Neural cell (in vitro differentiated cells): Measurements from ENCODE around the gene PALD1. TPM values are rescaled to one million over a fixed set of nuclear protein-coding genes. Genes with fewer than 3 reads are reported as not detected.

ENCODE experiments used
- H2AFZ ChIP-seq: fragments of 200-600, 300-800 bp; sonication (generic), shearing (Covaris generic); 2 replicates; pipeline ENCODE4 v1.6.0; 2014; ENCODE audit warnings: low read depth, mild to moderate bottlenecking, antibody characterized with exemption, low read length, moderate library complexity
- H3F3A ChIP-seq: fragments of 200-600 bp; shearing (Covaris generic); 2 replicates; pipeline ENCODE4 v1.6.1; 2016; ENCODE audit warnings: mild to moderate bottlenecking, moderate library complexity, mixed read lengths, antibody characterized with exemption, low read length; ENCODE audit not compliant: insufficient read depth, poor library complexity, severe bottlenecking
- H3K27ac ChIP-seq: fragments of 200-600, 300-800 bp; sonication (generic), shearing (Covaris generic); 2 replicates; pipeline ENCODE4 v1.5.1; 2014; ENCODE audit warnings: mild to moderate bottlenecking, low read length, moderate library complexity
- H3K27me3 ChIP-seq: fragments of 300-800, 200-600 bp; sonication (generic), shearing (Covaris generic); 2 replicates; pipeline ENCODE4 v1.6.0; 2014; ENCODE audit warnings: mild to moderate bottlenecking, low read depth, low read length, moderate library complexity; ENCODE audit not compliant: insufficient read depth
- H3K36me3 ChIP-seq: fragments of 300-800, 200-600 bp; sonication (generic), shearing (Covaris generic); 2 replicates; pipeline ENCODE4 v1.5.1; 2014; ENCODE audit warnings: mild to moderate bottlenecking, antibody characterized with exemption, low read length, moderate library complexity; ENCODE audit not compliant: insufficient read depth
- H3K4me2 ChIP-seq: fragments of 300-800, 200-600 bp; sonication (generic), shearing (Covaris generic); 2 replicates; pipeline ENCODE4 v1.6.0; 2014; ENCODE audit warnings: mild to moderate bottlenecking, low read length
- H3K4me3 ChIP-seq: fragments of 300-800, 200-600 bp; sonication (generic), shearing (Covaris generic); 2 replicates; pipeline ENCODE4 v1.5.1; 2014; ENCODE audit warnings: mild to moderate bottlenecking, low read length, moderate library complexity
- H3K79me2 ChIP-seq: fragments of 200-600 bp; shearing (Covaris generic); replicated peaks from 2 replicates; pipeline ENCODE4 v1.6.0; 2014; ENCODE audit warnings: mild to moderate bottlenecking, low read length, moderate library complexity; ENCODE audit not compliant: insufficient read depth
- H3K9ac ChIP-seq: fragments of 300-800, 200-600 bp; sonication (generic), shearing (Covaris generic); 2 replicates; pipeline ENCODE4 v1.6.1; 2016; ENCODE audit warnings: mild to moderate bottlenecking, low read length, mixed read lengths
- H3K9me2 ChIP-seq: fragments of 200-600 bp; shearing (Covaris generic); 2 replicates; pipeline ENCODE4 v1.6.1; 2016; ENCODE audit warnings: mild to moderate bottlenecking, low read length, mixed read lengths; ENCODE audit not compliant: insufficient read depth
- H3K9me3 ChIP-seq: fragments of 200-600, 300-800 bp; sonication (generic), shearing (Covaris generic); 2 replicates; pipeline ENCODE4 v1.6.1; 2016; ENCODE audit warnings: mild to moderate bottlenecking, mixed run types, low read length, moderate library complexity, mixed read lengths
- H4K20me1 ChIP-seq: fragments of 200-600 bp; shearing (Covaris generic); 2 replicates; pipeline ENCODE4 v1.6.1; 2016; ENCODE audit warnings: mild to moderate bottlenecking, mixed run types; ENCODE audit not compliant: insufficient read depth
- EP300 ChIP-seq: fragments of 450-650 bp; conservative IDR thresholded peaks from 2 replicates; pipeline ENCODE4 v1.6.1; 2014; ENCODE audit warnings: antibody characterized with exemption, mild to moderate bottlenecking, moderate library complexity; ENCODE audit not compliant: poor library complexity, severe bottlenecking
- EZH2 ChIP-seq: fragments of 200-600, 300-800 bp; shearing (Covaris generic), sonication (generic); IDR thresholded peaks from 2 replicates; pipeline ENCODE4 v1.6.1; 2014; ENCODE audit warnings: antibody characterized with exemption, low read length, borderline replicate concordance, mild to moderate bottlenecking; ENCODE audit not compliant: insufficient read depth, poor library complexity, severe bottlenecking
- MXI1 ChIP-seq: fragments of 450-650 bp; conservative IDR thresholded peaks from 2 replicates; pipeline ENCODE4 v1.6.1; 2014; ENCODE audit warnings: antibody characterized with exemption, mild to moderate bottlenecking; ENCODE audit not compliant: poor library complexity, severe bottlenecking
- POLR2AphosphoS5 ChIP-seq: IDR thresholded peaks from 2 replicates; pipeline ENCODE4 v1.6.1; 2012
- RAD21 ChIP-seq: fragments of 450-650 bp; conservative IDR thresholded peaks from 2 replicates; pipeline ENCODE4 v1.6.1; 2014; ENCODE audit warnings: antibody characterized with exemption, mild to moderate bottlenecking, moderate library complexity
- SMC3 ChIP-seq: fragments of 450-650 bp; conservative IDR thresholded peaks from 2 replicates; pipeline ENCODE4 v1.6.1; 2014; ENCODE audit warnings: antibody characterized with exemption, mild to moderate bottlenecking, moderate library complexity; ENCODE audit not compliant: poor library complexity
- TAF1 ChIP-seq: IDR thresholded peaks from 2 replicates; pipeline ENCODE4 v1.6.1; 2012; ENCODE audit warnings: low read depth
- polyA plus RNA-seq: library from polyadenylated mRNA; depleted of rRNA; stranded (reverse); fragments of >200 nt; gene quantifications from 2 replicates; pipeline ENCODE4 v1.2.3, GENCODE V29; 2014
- TF ChIP-seq, protein P1 (sequence below): IDR thresholded peaks from 2 replicates; pipeline ENCODE4 v1.6.1; 2012; ENCODE audit warnings: borderline replicate concordance
- TF ChIP-seq, protein P2 (sequence below): fragments of 450-650 bp; IDR thresholded peaks from 2 replicates; pipeline ENCODE4 v1.5.1; 2014; ENCODE audit warnings: antibody characterized with exemption, mild to moderate bottlenecking, moderate library complexity; ENCODE audit not compliant: poor library complexity, severe bottlenecking

The PALD1 gene
- polyA plus RNA-seq, 1 donor from 2014 or later: 1.1 TPM

- no peaks in the 10 kb centered on the region for H4K20me1 ChIP-seq
- TF ChIP-seq, protein P1, sequence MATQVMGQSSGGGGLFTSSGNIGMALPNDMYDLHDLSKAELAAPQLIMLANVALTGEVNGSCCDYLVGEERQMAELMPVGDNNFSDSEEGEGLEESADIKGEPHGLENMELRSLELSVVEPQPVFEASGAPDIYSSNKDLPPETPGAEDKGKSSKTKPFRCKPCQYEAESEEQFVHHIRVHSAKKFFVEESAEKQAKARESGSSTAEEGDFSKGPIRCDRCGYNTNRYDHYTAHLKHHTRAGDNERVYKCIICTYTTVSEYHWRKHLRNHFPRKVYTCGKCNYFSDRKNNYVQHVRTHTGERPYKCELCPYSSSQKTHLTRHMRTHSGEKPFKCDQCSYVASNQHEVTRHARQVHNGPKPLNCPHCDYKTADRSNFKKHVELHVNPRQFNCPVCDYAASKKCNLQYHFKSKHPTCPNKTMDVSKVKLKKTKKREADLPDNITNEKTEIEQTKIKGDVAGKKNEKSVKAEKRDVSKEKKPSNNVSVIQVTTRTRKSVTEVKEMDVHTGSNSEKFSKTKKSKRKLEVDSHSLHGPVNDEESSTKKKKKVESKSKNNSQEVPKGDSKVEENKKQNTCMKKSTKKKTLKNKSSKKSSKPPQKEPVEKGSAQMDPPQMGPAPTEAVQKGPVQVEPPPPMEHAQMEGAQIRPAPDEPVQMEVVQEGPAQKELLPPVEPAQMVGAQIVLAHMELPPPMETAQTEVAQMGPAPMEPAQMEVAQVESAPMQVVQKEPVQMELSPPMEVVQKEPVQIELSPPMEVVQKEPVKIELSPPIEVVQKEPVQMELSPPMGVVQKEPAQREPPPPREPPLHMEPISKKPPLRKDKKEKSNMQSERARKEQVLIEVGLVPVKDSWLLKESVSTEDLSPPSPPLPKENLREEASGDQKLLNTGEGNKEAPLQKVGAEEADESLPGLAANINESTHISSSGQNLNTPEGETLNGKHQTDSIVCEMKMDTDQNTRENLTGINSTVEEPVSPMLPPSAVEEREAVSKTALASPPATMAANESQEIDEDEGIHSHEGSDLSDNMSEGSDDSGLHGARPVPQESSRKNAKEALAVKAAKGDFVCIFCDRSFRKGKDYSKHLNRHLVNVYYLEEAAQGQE: no peak
- TF ChIP-seq POLR2AphosphoS5 (no peak), EZH2 (no peak)
- TF ChIP-seq, protein P2, sequence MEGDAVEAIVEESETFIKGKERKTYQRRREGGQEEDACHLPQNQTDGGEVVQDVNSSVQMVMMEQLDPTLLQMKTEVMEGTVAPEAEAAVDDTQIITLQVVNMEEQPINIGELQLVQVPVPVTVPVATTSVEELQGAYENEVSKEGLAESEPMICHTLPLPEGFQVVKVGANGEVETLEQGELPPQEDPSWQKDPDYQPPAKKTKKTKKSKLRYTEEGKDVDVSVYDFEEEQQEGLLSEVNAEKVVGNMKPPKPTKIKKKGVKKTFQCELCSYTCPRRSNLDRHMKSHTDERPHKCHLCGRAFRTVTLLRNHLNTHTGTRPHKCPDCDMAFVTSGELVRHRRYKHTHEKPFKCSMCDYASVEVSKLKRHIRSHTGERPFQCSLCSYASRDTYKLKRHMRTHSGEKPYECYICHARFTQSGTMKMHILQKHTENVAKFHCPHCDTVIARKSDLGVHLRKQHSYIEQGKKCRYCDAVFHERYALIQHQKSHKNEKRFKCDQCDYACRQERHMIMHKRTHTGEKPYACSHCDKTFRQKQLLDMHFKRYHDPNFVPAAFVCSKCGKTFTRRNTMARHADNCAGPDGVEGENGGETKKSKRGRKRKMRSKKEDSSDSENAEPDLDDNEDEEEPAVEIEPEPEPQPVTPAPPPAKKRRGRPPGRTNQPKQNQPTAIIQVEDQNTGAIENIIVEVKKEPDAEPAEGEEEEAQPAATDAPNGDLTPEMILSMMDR: no peak
- no peak overlapping the region for H3K9ac ChIP-seq
These were observed 32.6 kb upstream of the PALD1 start for GRCh38 chr10:70445718-70446657.

GRCh38 chr10:70448236-70448635 is 30.3 kb upstream of the PALD1 start:
- Histone ChIP-seq H3K9ac (no peak overlapping the region), H3K27me3 (peaks cover 1% of the 10 kb centered on the region), H3K4me3 (no peak overlapping the region), H4K20me1 (no peaks in the 10 kb centered on the region), H3K79me2 (no peaks in the 10 kb centered on the region), H3K9me3 (no peaks in the 10 kb centered on the region), H3F3A (no peaks in the 10 kb centered on the region), H3K36me3 (no peaks in the 10 kb centered on the region), H3K4me2 (no peak overlapping the region), H3K27ac (no peak overlapping the region), H3K9me2 (no peaks in the 10 kb centered on the region), H2AFZ (no peak overlapping the region)
- TF ChIP-seq TAF1: no peak
- no peak for TF ChIP-seq POLR2AphosphoS5
- no peak for TF ChIP-seq SMC3
- no peak for TF ChIP-seq EP300
- no peak for TF ChIP-seq RAD21
- TF ChIP-seq, protein P1: no peak
- TF ChIP-seq MXI1: no peak
- no peak for TF ChIP-seq EZH2
- TF ChIP-seq, protein P2: no peak

More at GRCh38 chr10:70445718-70446657, 32.6 kb upstream of the PALD1 start:
- no peaks in the 10 kb centered on the region for H3K9me2 ChIP-seq
- peaks cover 24% of the 10 kb centered on the region for H3K27me3 ChIP-seq
- H3F3A ChIP-seq: no peaks in the 10 kb centered on the region
- no peak overlapping the region for H3K4me3 ChIP-seq
- H2AFZ ChIP-seq: no peak overlapping the region
- no peak overlapping the region for H3K27ac ChIP-seq
- no peaks in the 10 kb centered on the region for H3K9me3 ChIP-seq
- no peaks in the 10 kb centered on the region for H3K79me2 ChIP-seq
- H3K36me3 ChIP-seq: no peaks in the 10 kb centered on the region
- no peak overlapping the region for H3K4me2 ChIP-seq
